Upper lobe of left lung (tissue), 6 donors: ENCODE measurements around the gene IQSEC1. TPM values are rescaled to one million over a fixed set of nuclear protein-coding genes. Genes with fewer than 3 reads are reported as not detected.
"Not testable (repeated sequence)": the region's sequence is repeated elsewhere in the genome, so short reads cannot be mapped to it uniquely, and the experiment has no call there.

Source experiments
- ATAC-seq, 2 donors: fragments of 200-7000 bp; cut with Tn5 transposase; one replicate each; pipeline ENCODE4 v1.9.1; 2022; ENCODE audit warnings: mild to moderate bottlenecking in 2 of 2, moderate library complexity in 2 of 2; ENCODE audit not compliant: low FRiP score in 2 of 2
- DNase-seq, 2 donors: peaks; one replicate each; pipeline ENCODE4 v3.0.0-alpha.2; 2019 to 2020
- H3K27ac ChIP-seq, 4 donors: fragments of 200-600 bp; sonication (generic); one replicate each; pipeline ENCODE4 v1.5.1; 2016 to 2019
- H3K27me3 ChIP-seq, 4 donors: fragments of 200-600 bp; sonication (generic); one replicate each; pipeline ENCODE4 v1.5.1; 2017 to 2019
- H3K36me3 ChIP-seq, 4 donors: fragments of 200-600 bp; sonication (generic); one replicate each; pipeline ENCODE4 v1.5.1; 2016 to 2019
- H3K4me1 ChIP-seq, 4 donors: fragments of 200-600 bp; sonication (generic); one replicate each; pipeline ENCODE4 v1.5.1; 2018 to 2019
- H3K4me3 ChIP-seq, 4 donors: fragments of 200-600 bp; sonication (generic); one replicate each; pipeline ENCODE4 v1.5.1; 2017 to 2019; ENCODE audit warnings: mild to moderate bottlenecking in 2 of 4, moderate library complexity in 1 of 4
- H3K9me3 ChIP-seq, 4 donors: fragments of 200-600 bp; sonication (generic); one replicate each; pipeline ENCODE4 v1.5.1; 2018 to 2019
- EP300 ChIP-seq, 4 donors: sonication (generic); formaldehyde crosslinking; IDR thresholded peaks; one replicate each; pipeline ENCODE4 v1.5.1; 2017; ENCODE audit warnings: antibody characterized with exemption in 4 of 4, control low read depth in 2 of 4
- POLR2A ChIP-seq, 4 donors: fragments of 450-650 bp; IDR thresholded peaks; one replicate each; pipeline ENCODE4 v1.5.1; 2016 to 2017; ENCODE audit warnings: antibody characterized with exemption in 4 of 4, mild to moderate bottlenecking in 2 of 4
- POLR2AphosphoS5 ChIP-seq, 2 donors: sonication (generic); formaldehyde crosslinking; IDR thresholded peaks; one replicate each; pipeline ENCODE4 v1.5.1; 2017; ENCODE audit warnings: antibody characterized with exemption in 2 of 2
- WGBS, 2 donors: methylation state at CpG; one replicate each; pipeline ENCODE4 v1.1.5; 2017 to 2018; 5-methylcytosine and 5-hydroxymethylcytosine counted together
- total RNA-seq, 6 donors: library from RNA; depleted of rRNA in 4 of 6; stranded (reverse); fragments of >200 nt in 4 of 6; gene quantifications; one replicate each; pipeline versions ENCODE4 v1.1.0 to v1.2.1, GENCODE V29; 2016 to 2021
- TF ChIP-seq, protein P1 (sequence below), 6 experiments: fragments of 450-650 bp in 4 of 6; fragments of 200-600 bp in 2 of 6; sonication (generic) in 2 of 6; IDR thresholded peaks; one replicate each; pipeline ENCODE4 v1.5.1; 2016 to 2019; ENCODE audit warnings: antibody characterized with exemption in 6 of 6
- donor health status: DM: no; HTN: no; CAD: no; lungs with moderate emphysema.
- donor health status: DM: no; HTN: yes; CAD: no; lungs with severe emphysema.

The IQSEC1 gene
- total RNA-seq, 6 donors from 2014 or later = 51.1 to 105 (median 81.0) TPM

DNA sequence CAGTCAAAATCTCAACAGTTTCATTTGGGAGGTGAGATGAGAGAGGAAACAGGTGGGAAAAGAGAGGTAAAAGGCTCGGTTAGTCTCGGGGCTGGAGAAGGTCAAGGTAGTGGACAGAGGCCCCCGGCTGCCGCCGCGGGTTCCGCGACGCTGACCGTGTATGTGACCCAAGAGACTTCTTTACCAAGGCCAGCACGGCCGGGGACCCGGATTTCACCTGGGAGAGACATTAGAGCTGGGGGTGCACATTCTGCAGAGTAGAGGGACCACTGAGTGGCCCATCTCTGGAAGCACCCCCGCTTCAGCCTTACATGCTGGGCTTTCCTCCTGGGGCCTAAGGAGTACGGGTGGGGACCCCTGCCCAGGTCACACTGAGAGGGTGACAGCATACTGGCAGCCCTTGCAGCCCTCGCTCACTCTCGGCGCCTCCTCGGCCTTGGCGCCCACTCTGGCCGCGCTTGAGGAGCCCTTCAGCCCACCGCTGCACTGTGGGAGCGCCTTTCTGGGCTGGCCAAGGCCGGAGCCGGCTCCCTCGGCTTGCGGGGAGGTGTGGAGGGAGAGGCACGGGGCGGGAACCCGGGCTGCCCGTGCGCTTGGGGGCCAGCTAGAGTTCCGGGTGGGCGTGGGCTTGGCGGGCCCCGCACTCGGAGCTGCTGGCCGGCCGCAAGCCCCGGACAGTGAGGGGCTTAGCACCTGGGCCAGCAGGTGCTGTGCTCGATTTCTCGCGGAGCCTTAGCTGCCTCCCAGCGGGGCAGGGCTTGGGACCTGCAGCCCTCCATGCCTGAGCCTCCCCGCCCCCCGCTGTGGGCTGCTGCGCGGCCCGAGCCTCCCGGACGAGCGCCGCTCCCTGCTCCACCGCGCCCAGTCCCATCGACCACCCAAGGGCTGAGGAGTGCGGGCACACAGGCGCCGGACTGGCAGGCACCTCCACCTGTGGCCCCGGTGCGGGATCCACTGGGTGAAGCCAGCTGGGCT is 190.6 kb downstream of the IQSEC1 start:
- DNase-seq (peak in 1 of 2 donors; percentile 78), ATAC-seq (no peak)
- Histone ChIP-seq H3K9me3 (no peaks in the 10 kb centered on the region), H3K27ac (no peak overlapping the region), H3K36me3 (no peaks in the 10 kb centered on the region), H3K4me3 (no peak overlapping the region), H3K4me1 (no peaks in the 10 kb centered on the region), H3K27me3 (no peaks in the 10 kb centered on the region)
- TF ChIP-seq POLR2AphosphoS5 (IDR thresholded peaks at IDR 0.05) (no peak), POLR2A (IDR thresholded peaks at IDR 0.05) (no peak), EP300 (IDR thresholded peaks at IDR 0.05) (no peak)
- TF ChIP-seq, protein P1, sequence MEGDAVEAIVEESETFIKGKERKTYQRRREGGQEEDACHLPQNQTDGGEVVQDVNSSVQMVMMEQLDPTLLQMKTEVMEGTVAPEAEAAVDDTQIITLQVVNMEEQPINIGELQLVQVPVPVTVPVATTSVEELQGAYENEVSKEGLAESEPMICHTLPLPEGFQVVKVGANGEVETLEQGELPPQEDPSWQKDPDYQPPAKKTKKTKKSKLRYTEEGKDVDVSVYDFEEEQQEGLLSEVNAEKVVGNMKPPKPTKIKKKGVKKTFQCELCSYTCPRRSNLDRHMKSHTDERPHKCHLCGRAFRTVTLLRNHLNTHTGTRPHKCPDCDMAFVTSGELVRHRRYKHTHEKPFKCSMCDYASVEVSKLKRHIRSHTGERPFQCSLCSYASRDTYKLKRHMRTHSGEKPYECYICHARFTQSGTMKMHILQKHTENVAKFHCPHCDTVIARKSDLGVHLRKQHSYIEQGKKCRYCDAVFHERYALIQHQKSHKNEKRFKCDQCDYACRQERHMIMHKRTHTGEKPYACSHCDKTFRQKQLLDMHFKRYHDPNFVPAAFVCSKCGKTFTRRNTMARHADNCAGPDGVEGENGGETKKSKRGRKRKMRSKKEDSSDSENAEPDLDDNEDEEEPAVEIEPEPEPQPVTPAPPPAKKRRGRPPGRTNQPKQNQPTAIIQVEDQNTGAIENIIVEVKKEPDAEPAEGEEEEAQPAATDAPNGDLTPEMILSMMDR (IDR thresholded peaks at IDR 0.05) = no peak
- WGBS, 2 donors = 94 to 95% methylated on average over 31 to 51 of the region's 62 CpGs

DNA sequence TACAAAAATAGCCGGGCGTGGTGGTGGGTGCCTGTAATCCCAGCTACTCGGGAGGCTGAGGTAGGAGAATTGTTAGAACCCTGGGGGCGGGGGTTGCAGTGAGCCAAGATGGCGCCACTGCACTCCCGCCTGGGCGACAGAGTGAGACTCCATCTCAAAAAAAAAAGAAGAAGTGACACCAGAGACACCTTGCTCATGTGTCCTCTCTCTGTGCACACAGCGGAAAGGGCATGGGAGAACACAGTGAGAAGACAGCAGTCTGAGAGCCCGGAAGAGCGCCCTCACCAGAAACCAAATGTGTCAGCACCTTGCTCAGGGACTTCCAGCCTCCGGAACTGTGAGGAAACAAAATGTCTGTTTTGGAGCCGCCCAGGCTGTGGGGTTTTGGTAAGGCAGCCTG is 191.4 kb downstream of the IQSEC1 start:
- not testable (repeated sequence) for H3K4me1 ChIP-seq, ATAC-seq, H3K9me3 ChIP-seq, H3K27ac ChIP-seq, DNase-seq, H3K27me3 ChIP-seq, H3K36me3 ChIP-seq, H3K4me3 ChIP-seq
- 91 to 94% methylated on average over 12 of the region's 12 CpGs for WGBS, 2 donors

DNA sequence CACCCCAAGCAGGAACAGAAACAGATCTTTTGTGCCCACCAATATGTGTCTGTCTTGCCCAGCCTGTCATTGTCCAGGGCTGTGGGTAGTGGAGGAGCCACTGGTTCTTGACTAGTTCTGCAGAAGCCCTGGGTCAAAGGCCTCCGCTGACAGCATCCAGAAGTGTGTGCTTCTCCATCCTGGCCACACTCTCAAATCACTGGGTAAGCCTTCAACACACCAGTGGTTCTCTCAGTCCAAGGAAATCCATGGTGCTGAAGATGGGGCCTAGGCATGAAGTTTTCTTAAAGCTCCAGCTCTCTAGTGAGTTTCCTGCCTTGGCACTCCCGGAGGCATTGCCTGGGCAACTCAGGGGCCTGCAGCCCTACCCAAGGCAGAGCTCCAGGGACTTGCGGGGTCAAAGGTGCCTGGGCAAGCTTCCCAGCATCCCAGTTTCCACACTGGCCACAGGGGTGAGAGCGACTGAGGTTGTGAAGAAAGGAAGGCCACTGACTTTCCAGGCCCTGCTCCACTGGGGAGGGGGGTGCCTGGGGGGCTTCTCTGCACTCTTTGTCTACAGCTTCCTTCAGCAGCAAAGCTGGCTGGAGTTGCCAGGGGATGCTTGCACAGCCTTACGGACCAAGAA is 193.9 kb downstream of the IQSEC1 start:
- H3K36me3 ChIP-seq = no peaks in the 10 kb centered on the region
- TF ChIP-seq POLR2AphosphoS5 (IDR thresholded peaks at IDR 0.05) (no peak), POLR2A (IDR thresholded peaks at IDR 0.05) (no peak), EP300 (IDR thresholded peaks at IDR 0.05) (no peak)
- TF ChIP-seq, protein P1 (IDR thresholded peaks at IDR 0.05) = no peak
- WGBS, 2 donors = 70 to 88% methylated on average over 2 to 4 of the region's 5 CpGs
- no peaks in the 10 kb centered on the region for H3K27me3 ChIP-seq
- no peak for DNase-seq
- H3K9me3 ChIP-seq = no peaks in the 10 kb centered on the region
- no peak overlapping the region for H3K27ac ChIP-seq
- no peak overlapping the region for H3K4me3 ChIP-seq
- peaks cover 5 to 12% (median 9%) of the 10 kb centered on the region in 4 donors for H3K4me1 ChIP-seq
- no peak for ATAC-seq

DNA sequence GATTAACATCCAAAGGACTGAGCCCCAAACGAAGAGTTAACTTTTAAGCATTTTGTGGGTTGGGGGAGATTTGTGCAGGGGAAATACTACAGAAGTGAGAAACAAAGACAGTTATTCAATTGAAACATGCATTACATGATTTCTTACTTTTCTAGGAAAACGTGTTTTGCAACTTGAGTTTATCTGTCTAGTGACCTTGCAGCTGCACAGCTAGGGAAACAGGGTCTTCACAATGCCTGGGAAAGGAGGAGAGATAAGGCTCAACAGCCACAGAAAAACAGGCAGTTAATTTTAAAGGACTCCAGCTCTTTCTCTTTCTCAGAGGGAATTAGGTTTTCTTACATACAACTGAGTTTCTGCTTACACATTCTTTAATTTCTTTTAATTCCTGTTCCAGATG is 194.5 kb downstream of the IQSEC1 start:
- WGBS, 2 donors = 58 to 62% methylated on average over 2 of the region's 2 CpGs

DNA sequence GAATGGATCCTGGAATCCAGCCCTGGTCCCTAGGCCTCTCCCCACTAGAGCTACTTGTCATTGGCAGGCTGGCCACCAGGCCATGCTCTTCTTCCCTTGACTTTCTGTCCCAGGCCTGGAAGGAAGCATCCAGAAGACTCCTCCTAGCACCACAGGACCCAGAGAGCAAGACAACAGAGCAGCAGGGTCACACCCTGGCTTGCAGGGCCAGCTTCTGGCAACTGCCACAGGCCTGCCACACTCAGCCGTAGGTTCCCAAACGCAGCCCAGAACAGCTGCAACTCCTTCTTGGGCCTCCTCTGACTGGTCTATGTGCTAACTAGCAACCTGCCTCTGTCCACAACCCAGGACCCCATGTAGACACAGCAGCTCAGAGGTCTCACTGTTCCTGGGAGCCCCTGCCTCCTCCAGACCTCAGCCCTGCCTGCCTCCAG is 195.1 kb downstream of the IQSEC1 start:
- peaks cover 5 to 12% (median 9%) of the 10 kb centered on the region in 4 donors for H3K4me1 ChIP-seq
- H3K9me3 ChIP-seq = no peaks in the 10 kb centered on the region
- 87 to 92% methylated on average over 2 of the region's 2 CpGs for WGBS, 2 donors
- ATAC-seq = no peak
- no peak overlapping the region for H3K4me3 ChIP-seq
- TF ChIP-seq POLR2AphosphoS5 (IDR thresholded peaks at IDR 0.05) (no peak), POLR2A (IDR thresholded peaks at IDR 0.05) (no peak), EP300 (IDR thresholded peaks at IDR 0.05) (no peak)
- TF ChIP-seq, protein P1 (IDR thresholded peaks at IDR 0.05) = no peak
- no peak for DNase-seq
- no peaks in the 10 kb centered on the region for H3K36me3 ChIP-seq
- no peaks in the 10 kb centered on the region for H3K27me3 ChIP-seq
- H3K27ac ChIP-seq = no peak overlapping the region

More for the DNA sequence above, 194.5 kb downstream of the IQSEC1 start:
- not testable (repeated sequence) for H3K27ac ChIP-seq, H3K27me3 ChIP-seq, H3K4me3 ChIP-seq, ATAC-seq, DNase-seq, H3K36me3 ChIP-seq, H3K9me3 ChIP-seq
- peaks cover 5 to 12% (median 9%) of the 10 kb centered on the region in 4 donors for H3K4me1 ChIP-seq
